Hippocampal formation (tissue), 2 donors: ENCODE measurements around the gene COL5A1.
A peak's percentile ranks its signal among the peaks of the same experiment; 100 is the strongest.
"Not testable (repeated sequence)": the region's sequence is repeated elsewhere in the genome, so short reads cannot be mapped to it uniquely, and the experiment has no call there.

Experiments used
- DNase-seq, 2 donors: peaks; one replicate each; lab custom pipeline; 2025; lab: John Stamatoyannopoulos, UW

The COL5A1 gene

GRCh38 chr9:134690946-134691694 lies 49.5 kb downstream of the COL5A1 start:
- DNase-seq = no peak

GRCh38 chr9:134691695-134692572 lies 50.3 kb downstream of the COL5A1 start:
- no peak for DNase-seq

DNA sequence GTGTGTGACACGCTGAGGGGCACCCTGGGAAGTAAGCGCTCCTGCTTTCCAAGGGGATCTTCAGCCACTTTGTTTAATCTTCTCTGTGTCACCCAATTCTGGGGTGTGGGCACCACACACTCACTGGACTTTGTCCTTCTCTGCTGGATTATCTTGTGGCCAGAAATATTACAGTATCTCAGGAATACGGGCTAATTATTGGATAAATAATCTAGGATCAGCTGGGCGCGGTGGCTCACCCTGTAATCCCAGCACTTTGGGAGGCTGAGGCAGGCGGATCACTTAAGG lies 50.9 kb downstream of the COL5A1 start:
- DNase-seq = no peak

DNA sequence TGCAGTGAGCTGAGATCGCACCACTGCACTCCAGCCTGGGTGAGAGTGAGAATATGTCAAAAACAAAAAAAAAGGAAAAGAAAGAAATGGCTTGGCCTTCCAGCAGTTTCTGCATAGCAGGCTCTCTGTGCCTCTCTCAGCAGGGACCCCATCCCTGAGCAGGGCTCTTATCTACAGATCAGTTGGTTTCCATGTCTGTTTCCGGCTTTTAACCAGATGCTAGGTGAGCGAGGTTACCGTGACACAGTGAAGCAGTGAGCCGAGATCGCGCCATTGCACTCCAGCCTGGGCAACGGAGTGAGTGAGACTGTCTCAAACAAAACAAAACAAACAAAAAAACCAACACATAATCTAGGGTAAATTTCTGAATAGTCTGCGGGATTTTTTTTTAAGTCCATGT lies 51.4 kb downstream of the COL5A1 start:
- no peak for DNase-seq

- no peak for DNase-seq
Observed at GRCh38 chr9:134693641-134694367, 52.2 kb downstream of the COL5A1 start.

GRCh38 chr9:134694368-134694665 lies 52.7 kb downstream of the COL5A1 start:
- no peak for DNase-seq

DNA sequence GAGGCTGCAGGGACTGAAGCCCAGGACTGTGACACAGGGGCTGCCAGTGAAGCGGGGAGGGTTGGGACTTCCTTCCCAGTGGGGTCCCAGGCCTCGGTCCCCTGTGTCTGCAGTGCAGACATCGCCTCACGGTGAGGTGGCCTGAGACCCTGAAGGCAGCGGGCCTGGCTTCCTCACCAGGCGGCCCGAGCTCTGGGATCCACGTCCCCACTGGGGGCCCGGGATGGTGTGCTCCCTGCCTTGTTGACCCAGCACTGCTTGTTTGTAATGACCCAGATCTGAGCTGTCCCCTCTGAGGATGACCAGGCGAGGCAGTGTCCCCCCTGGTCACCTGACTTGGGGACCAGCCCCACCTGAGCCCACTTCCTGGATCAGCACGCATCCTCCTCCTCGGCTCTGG lies 53.1 kb downstream of the COL5A1 start:
- DNase-seq = no peak

GRCh38 chr9:134695144-134695543 lies 53.5 kb downstream of the COL5A1 start:
- no peak for DNase-seq

DNA sequence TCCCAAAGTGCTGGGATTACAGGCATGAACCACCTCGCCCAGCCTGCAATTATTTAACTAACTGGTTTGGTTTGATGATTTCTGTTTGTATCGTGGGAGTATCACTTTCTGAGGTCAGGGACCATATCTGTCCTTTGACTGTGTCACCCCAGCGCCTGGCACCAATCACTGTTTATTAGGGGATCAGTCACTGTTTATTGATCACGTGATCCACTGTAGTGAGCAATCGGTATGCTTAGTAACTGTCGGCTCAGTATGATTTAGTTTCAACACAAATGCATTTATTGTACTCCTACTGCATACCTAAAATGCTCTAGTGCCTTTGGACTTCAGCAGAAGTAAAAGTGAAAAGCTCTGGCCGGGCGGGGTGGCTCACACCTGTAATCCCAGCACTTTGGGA lies 54.8 kb downstream of the COL5A1 start:
- DNase-seq = no peak

DNA sequence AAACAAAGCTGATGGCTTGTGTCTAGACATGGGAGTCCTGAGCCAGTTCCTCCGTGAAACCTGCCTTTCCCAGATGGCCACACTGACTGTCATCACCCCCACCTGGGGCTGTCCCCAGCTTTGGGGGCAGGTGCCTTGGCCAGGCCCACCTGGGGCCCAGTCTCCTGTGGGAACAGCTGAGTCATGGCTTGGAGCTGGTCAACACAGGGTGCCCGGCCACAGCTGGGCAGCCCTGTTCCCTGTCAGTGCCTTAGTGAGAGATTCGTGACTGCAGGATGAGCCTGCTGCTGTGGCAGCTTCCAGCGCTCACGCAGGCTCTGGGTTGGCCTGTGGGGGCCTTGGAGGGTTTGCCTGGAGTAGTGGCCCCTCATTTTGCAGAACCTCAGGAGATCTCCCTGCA lies 56.5 kb downstream of the COL5A1 start:
- DNase-seq = no peak

- peak in 1 of 2 donors; percentile 16 for DNase-seq
Observed at GRCh38 chr9:134698587-134699342, 57.2 kb downstream of the COL5A1 start.

DNA sequence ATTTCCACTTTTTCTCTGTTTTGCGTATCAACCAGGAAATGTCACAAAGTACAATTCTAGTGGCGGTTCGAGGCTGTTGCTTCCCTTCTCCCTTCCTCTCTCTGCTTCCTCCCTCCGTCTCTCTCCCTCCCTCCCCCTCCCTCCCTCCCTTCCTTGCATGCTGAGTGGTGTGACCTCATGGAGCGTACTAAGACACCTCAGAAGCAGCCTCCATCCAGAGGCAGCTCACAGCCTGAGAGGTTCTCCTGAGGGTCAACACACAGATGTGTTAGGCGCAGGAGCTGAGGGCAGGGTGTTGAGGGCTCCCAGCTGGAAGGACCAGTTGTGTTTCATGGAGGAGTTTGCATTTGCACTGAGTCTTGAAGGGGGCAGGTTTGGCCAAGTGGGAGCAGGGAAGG lies 57.7 kb downstream of the COL5A1 start:
- no peak for DNase-seq

DNA sequence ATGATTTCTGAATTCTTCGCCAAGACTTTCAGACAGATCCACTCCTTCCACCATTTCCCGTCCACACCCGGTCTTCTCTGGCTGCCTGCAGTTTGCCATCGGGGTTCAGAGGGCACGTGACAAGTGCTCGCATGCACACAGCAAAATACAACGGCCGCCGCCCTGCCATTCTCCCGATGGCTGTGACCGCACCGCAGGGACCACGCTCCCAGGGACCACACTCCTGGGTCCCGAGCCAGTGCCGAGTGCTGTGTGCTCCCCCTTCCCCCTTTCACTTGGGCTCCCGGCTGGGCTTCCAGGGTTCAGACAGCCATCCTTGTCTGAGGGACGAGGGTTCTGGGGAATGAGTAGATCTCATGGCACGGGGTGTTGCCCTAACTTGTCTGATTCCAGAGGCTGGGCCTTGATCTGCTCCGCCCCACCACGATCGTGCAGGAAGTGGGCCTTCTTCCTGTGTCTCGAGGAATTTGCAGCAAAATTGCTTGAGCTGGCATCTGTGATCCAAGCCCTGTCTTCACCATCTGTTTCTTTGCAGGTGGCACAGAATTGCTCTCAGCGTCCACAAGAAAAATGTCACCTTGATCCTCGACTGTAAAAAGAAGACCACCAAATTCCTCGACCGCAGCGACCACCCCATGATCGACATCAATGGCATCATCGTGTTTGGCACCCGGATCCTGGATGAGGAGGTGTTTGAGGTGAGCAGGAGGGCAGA lies 59.2 kb downstream of the COL5A1 start:
- DNase-seq = no peak

DNA sequence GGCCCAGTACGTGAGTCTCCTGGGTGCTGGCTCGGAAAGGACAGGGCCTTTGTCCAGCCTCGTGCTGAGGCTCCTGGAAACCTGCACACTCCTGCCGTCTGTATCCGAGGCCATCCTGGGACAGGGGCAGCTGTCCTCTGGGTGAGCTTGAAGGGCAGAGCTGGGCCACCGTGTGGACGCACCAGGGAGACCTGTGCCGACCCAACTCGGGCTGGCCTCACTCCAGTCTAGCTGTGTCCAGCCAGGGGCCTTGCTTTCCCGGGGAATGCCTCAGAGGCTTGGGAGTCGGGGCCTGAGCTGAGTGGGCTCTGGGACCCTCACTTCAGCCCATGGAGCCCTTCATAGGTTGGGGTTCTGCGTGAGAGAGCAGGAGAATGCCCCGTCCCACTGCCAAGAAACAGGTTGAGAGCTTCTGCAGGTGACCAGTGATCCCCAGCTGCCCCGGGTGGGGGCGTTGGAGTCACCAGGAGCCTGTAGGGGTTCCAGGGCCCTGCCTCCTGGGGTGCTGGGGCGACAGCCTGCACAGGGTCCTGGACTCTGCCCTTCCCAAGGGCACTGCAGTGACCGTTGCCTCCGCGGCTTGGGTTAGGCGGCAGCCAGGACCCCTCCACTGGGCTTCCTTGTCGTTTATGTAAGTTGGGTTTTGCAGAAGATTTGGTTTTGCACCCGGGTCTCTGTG lies 60.1 kb downstream of the COL5A1 start:
- no peak for DNase-seq

GRCh38 chr9:134702291-134702690 lies 60.7 kb downstream of the COL5A1 start:
- no peak for DNase-seq

DNA sequence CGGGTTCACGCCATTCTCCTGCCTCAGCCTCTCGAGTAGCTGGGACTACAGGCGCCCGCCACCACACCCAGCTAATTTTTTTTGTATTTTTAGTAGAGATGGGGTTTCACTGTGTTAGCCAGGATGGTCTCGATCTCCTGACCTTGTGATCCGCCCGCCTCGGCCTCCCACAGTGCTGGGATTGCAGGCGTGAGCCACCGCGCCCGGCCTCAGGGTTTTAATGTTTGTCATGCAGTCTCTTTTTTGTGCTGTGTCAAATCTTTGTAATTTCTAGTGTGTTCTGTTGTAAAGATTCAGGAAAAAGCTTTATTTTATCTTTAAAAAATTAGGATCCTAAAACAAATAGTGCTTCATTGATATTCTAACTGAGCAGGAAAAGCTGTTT lies 62.1 kb downstream of the COL5A1 start:
- not testable (repeated sequence) for DNase-seq

- no peak for DNase-seq
Observed at GRCh38 chr9:134704498-134704897, 62.9 kb downstream of the COL5A1 start.

DNA sequence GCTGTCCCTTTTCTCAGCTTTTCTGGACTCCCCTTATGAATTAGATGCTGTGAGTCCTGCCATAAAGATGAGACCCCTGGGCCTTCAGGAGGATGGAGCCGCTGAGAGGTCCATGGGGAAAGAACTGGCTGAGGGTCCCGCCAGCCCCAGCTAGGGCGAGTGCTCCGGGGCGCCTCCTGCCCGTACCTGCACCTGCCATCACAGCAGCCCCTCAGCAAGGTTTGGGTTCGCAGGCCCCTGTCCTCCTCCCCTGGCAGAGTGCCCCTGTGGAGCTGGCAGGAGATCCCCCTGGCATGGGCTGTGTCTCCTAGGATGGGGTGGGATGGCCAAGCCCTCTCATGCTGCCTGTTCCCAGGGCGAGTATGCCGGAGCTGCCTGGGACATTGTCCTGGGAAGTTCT lies 64.2 kb downstream of the COL5A1 start:
- no peak for DNase-seq

GRCh38 chr9:134706522-134706921 lies 64.9 kb downstream of the COL5A1 start:
- DNase-seq = no peak

DNA sequence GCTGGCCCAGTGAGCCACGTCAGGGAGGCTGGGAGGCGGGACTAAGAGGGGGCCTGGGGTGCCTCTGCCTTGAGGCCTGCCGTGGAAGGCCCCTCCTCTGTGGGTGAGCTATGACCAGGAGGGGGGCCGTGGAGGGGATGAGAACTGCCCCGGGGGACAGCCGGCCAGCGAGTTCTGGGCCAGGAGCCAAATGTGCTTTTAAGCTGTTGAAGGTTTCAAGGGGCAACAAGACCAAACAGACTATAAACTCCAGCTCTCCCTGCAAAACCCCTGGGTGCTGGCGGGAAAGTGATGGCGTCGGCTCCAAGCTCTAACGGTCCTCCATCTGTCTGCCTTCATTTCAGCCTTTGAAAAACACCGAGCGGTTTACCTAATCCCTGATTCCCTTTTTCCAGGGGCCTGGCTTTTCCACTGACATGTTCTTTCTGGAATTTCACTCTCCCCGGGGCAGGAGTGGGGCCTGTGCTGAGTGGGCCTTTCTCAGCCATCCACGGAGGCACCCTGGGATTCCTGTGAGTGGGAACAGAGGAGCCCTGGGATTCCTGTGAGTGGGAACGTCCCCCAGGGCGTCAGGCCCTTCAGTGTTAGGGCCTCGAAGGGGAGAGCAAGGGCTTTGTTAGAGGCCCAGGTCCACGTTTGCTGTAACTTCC lies 65.6 kb downstream of the COL5A1 start:
- no peak for DNase-seq
